Panc1 (cell line): Measurements from ENCODE around the gene IL21R.

ENCODE experiments used
- CTCF ChIP-seq: fragments of 450-650 bp; IDR thresholded peaks from 2 replicates; pipeline ENCODE4 v1.5.1; 2017; ENCODE audit warnings: mild to moderate bottlenecking
- POLR2AphosphoS5 ChIP-seq: IDR thresholded peaks from 2 replicates; pipeline ENCODE4 v1.6.1; 2012; ENCODE audit warnings: mild to moderate bottlenecking, low read depth, low read length, moderate library complexity
- REST ChIP-seq, 2 experiments: IDR thresholded peaks; 2 replicates each; pipeline ENCODE4 v1.6.1; 2011 to 2012; ENCODE audit warnings: low read depth in 2 of 2, control low read depth in 1 of 2, low read length in 1 of 2, mild to moderate bottlenecking in 1 of 2, moderate library complexity in 1 of 2; ENCODE audit not compliant: insufficient read depth in 1 of 2

GRCh38 chr16:27374221-27374803 is 27.7 kb upstream of the IL21R start:
- TF ChIP-seq CTCF: no peak
- TF ChIP-seq POLR2AphosphoS5: no peak
- TF ChIP-seq REST (IDR thresholded peaks at IDR 0.05; ENCODE audit: insufficient read depth in 1 of 2, low read depth in 2 of 2, low read length in 1 of 2): no peak
